Astrocyte of the spinal cord (primary cell): ENCODE measurements around the gene CD300LB.

Experiments
- DNase-seq: peaks from one replicate; pipeline ENCODE4 v3.0.0; 2011; ENCODE audit warnings: low read depth, low spot score
- H3K4me3 ChIP-seq: 2 replicates; pipeline ENCODE4 v1.5.1; 2011; ENCODE audit warnings: low read depth, mild to moderate bottlenecking, low read length, moderate library complexity
- CTCF ChIP-seq: IDR thresholded peaks from 2 replicates; pipeline ENCODE4 v1.5.1; 2012; ENCODE audit warnings: low read depth, mild to moderate bottlenecking, low read length, inconsistent platforms
- in situ Hi-C: cut with HindIII; loops from 2 replicates; pipeline ENCODE4 v1.10.0; 2017; ENCODE audit warnings: low sequenced_read_pairs

The CD300LB gene

DNA sequence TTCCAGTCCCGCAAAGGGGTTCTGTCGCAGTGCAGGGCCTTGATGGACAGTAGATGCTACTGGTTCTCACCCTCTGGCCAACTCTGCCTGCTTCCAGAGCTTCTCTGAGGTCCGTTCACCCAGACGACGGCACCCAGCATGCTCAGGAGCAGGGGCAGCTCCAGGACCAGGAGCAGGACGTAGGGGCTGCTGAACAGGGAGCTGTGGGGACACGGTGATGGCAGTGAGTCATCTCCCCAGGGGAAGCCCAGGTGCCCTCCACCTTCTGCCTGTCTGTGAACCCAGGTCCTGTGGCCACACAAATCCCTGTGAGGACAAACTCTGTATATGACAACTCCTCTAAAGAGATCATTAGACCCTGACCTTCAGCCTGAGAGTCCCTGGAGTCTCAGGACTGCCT, 18.1 kb upstream of the CD300LB start:
- no peak for DNase-seq
- TF ChIP-seq CTCF, result no peak
- H3K4me3 ChIP-seq, result no peak overlapping the region
- in situ Hi-C loops, result no loop called here

DNA sequence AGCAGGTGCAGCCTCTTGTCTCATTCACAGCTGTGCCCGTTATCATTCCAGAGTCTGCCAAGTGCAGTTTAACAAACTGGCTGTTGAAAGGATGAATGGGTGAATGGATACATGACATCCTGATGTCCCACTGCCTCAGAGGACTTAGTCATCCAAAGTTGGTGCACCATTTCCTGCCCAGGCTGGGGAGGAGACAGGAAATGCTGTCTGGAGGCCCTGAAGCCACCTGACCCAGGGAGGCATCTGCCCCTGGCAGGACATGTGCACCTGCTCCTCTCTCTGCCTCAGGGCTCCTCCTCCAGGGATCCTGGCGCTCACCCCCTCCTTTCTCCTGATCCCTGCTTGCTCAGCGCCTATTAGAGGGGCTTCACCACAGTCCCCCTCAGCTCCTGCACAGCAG, 16.5 kb upstream of the CD300LB start:
- in situ Hi-C loops, result no loop called here
- no peak for TF ChIP-seq CTCF
- H3K4me3 ChIP-seq, result no peak overlapping the region
- no peak for DNase-seq

DNA sequence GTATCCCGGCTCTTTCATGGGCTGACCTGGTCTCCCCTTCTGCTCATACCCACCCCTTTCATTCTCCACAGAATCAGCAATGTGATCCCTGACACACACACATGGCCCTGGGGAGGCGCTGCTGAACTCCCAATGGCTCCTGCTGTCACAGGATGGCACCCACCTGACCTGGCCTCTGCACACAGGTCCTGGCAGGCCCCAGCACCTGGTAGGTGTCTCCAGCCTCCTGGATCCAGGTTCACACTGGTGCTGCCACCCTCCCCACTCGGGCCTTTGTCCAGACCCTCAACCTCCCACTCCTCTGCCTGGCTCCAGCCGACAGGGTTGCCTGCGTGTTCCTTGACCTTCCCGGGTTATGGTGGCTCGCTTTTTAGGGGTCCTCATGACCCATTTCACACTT, 16.0 kb upstream of the CD300LB start:
- no peak for DNase-seq
- no peak for TF ChIP-seq CTCF
- no peak overlapping the region for H3K4me3 ChIP-seq
- in situ Hi-C loops, result no loop called here

- in situ Hi-C loops, result no loop called here
- no peak for DNase-seq
- no peak overlapping the region for H3K4me3 ChIP-seq
- no peak for TF ChIP-seq CTCF
Measured at GRCh38 chr17:74546586-74546985, 15.3 kb upstream of the CD300LB start.

GRCh38 chr17:74545843-74546230, 14.6 kb upstream of the CD300LB start, which contains the start of gene CD300C:
Gene CD300C (minus strand): TSS chr17:74546115. CDS start chr17:74545782, 333 bp downstream.
- no peak for TF ChIP-seq CTCF

GRCh38 chr17:74544991-74545842, 13.9 kb upstream of the CD300LB start:
- no peak for DNase-seq
- TF ChIP-seq CTCF, result no peak
- in situ Hi-C loops, result no loop called here
- no peak overlapping the region for H3K4me3 ChIP-seq

More at GRCh38 chr17:74545843-74546230, 14.6 kb upstream of the CD300LB start, which contains the start of gene CD300C:
- in situ Hi-C loops, result no loop called here
- no peak within 1 kb of the TSS for H3K4me3 ChIP-seq
- no peak for DNase-seq
